ENCODE data around the gene ISX. TPM values are rescaled to one million over a fixed set of nuclear protein-coding genes. Genes with fewer than 3 reads are reported as not detected.
A peak's percentile ranks its signal among the peaks of the same experiment; 100 is the strongest.

Gene ISX
- not detected in 2 replicates for total RNA-seq

DNA sequence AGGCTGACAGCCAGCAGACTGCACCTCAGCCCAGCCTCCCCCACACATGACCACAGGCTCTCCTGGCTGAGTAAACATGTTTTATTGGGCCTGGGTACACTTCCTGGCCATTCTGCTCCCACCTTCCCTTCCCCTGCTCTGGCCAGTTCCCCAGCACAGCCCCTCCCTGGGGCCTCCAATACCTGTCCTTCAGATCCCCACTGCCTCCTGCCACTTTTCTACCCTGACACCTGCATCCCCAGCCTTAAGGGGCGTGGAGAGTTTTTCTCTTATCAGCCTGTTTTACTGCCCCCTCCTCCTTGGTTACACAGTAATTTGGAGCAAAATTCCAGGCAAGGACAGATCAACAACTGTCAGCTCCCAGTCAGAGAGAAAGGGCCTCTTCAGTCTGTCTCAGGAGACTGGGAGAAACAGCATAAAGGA is at the start of gene ISX:
Gene ISX (plus strand): TSS at position 363 of the 423 bp plus-strand sequence. CDS start 930 bp downstream, outside the sequence.
- TF ChIP-seq, protein P1, sequence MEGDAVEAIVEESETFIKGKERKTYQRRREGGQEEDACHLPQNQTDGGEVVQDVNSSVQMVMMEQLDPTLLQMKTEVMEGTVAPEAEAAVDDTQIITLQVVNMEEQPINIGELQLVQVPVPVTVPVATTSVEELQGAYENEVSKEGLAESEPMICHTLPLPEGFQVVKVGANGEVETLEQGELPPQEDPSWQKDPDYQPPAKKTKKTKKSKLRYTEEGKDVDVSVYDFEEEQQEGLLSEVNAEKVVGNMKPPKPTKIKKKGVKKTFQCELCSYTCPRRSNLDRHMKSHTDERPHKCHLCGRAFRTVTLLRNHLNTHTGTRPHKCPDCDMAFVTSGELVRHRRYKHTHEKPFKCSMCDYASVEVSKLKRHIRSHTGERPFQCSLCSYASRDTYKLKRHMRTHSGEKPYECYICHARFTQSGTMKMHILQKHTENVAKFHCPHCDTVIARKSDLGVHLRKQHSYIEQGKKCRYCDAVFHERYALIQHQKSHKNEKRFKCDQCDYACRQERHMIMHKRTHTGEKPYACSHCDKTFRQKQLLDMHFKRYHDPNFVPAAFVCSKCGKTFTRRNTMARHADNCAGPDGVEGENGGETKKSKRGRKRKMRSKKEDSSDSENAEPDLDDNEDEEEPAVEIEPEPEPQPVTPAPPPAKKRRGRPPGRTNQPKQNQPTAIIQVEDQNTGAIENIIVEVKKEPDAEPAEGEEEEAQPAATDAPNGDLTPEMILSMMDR (IDR thresholded peaks at IDR 0.05; ENCODE audit: insufficient read depth, low read depth, low read length): no peak
- H3K4me3 ChIP-seq (ENCODE audit: low read depth, low read length): no peak within 1 kb of the TSS
- no peak for DNase-seq (ENCODE audit: low read depth)

DNA sequence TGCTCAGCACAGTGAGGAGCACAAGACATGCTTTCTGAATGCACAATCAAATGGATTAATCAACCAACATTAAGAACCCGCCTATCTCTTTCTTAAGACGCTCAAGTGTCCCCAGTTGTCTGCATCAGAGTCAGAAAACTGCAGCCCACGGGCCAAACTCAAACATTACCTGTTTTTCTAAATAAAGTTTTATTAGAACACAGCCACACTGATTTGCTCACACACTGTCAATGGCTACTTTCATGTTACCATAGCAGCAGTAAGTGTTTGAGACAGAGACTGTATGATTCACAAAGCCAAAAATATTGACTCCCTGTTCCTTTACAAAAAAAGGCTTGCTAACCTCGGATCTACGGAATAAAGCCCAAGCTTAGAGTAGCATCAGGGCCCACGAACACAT is 49.0 kb upstream of the ISX start:
- H3K4me3 ChIP-seq (ENCODE audit: low read depth, low read length): no peak overlapping the region
- TF ChIP-seq, protein P1 (IDR thresholded peaks at IDR 0.05; ENCODE audit: insufficient read depth, low read depth, low read length): no peak
- no peak for DNase-seq (ENCODE audit: low read depth)

DNA sequence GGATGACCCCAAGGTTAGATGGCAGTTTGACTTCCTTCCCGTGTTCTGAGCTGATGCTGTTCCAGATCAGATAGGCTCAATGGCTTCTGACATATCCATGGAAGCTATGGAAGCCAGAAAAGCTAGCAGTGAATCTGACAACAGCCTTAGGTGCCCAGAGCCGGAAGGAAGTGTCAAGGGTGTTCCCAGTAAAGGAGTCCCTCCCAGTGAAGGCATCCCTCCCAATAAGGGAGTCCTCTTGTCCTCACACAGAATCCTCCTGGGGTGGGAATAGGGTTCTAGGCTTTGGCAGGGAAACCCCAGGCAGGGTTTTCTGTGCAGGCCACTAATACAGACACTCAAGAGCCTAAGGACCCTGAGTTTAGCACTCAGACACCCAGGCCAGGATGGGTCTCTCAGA is 47.0 kb upstream of the ISX start:
- DNase-seq (ENCODE audit: low read depth): no peak
- TF ChIP-seq, protein P1 (IDR thresholded peaks at IDR 0.05; ENCODE audit: insufficient read depth, low read depth, low read length): no peak
- no peak overlapping the region for H3K4me3 ChIP-seq (ENCODE audit: low read depth, low read length)

DNA sequence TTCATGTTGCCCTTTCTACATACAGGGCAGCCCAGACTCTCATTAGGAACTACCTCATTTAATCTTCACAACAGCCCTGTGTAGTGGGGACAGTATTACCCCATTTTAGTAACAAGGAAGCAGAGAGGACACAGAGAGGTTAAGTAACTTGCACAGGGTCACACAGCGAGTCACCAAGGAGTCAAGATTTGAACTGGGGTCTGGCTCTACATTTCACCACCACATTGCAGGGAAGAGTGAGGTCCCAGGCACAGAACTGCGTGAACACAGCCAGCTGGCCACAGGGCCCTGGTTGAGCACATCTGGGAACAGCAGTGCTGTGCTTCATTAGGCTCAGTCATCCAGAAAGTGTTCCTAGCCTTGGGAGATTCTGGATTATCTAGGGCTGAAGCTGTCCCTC is 45.4 kb upstream of the ISX start:
- DNase-seq (ENCODE audit: low read depth): no peak
- TF ChIP-seq, protein P1 (IDR thresholded peaks at IDR 0.05; ENCODE audit: insufficient read depth, low read depth, low read length): no peak
- no peak overlapping the region for H3K4me3 ChIP-seq (ENCODE audit: low read depth, low read length)

DNA sequence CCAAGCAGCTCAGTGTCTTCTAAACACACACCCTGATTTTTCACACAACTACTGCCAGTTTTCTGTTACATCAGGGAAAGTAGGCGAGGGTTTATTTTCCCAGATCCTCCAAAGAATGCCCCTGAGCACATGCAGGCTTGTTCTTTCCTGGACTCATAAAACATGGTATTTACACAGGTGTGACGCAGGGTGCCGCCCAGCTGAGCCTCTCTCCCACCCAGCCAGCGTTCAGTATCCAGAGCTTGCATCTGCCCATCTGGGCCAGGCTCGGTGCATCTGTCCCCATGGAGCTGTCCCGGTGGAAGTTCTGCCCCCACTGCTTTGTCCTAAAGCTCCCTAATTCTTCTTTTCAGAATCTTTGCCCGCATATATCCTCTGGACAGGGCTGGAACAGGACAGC is 44.8 kb upstream of the ISX start:
- no peak for DNase-seq (ENCODE audit: low read depth)
- H3K4me3 ChIP-seq (ENCODE audit: low read depth, low read length): no peak overlapping the region
- TF ChIP-seq, protein P1 (IDR thresholded peaks at IDR 0.05; ENCODE audit: insufficient read depth, low read depth, low read length): no peak

DNA sequence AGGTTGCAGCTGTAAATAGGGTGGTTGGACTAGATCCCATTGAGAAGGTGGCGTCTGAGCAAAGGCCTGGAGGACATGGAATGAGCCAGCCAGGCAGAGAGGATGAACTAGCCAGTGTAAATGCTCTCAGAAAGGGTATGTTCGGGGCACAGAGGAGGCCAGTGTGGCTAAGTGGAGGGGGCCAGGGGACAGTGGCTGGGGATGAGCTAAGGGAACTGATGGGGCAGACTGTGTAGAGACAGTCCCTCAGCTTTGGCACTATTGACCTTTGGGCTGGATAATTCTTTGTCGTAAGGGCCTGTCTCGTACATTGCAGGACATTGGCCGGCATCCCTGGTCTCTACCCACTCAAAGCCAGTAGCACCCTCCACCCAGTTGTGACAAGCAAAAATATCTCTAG is 43.7 kb upstream of the ISX start:
- DNase-seq (ENCODE audit: low read depth): no peak
- no peak overlapping the region for H3K4me3 ChIP-seq (ENCODE audit: low read depth, low read length)
- TF ChIP-seq, protein P1 (IDR thresholded peaks at IDR 0.05; ENCODE audit: insufficient read depth, low read depth, low read length): no peak

DNA sequence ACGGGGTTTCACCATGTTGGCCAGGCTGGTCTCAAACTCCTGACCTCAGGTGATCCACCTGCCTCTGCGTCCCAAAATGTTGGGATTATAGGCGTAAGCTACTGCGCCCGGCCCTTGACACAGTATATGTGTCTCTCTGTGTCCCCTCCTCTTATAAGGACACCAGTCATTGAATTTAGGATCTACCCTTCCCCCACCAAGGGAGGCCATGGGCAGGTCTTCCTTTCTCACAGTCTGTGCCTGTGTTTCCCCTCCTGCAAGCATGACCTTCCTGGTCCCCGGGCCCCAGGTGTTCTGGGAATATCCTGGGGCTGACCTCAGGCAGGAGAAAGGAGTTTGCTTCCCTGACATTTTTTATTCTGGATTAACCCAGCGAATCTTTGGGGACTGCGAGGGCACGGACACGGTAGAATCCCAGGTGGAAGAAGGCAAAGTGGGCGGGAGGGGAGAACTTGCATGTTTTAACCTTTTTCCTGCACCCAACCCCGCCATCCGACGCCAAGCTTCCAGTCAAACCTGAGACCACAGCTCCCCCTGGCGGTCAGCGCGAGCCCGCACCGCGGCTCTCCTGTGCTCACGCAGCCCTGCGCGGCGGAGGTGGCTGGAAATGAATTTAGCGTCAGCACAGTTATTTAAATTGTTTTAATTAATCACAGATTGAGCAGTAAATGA is 42.1 kb upstream of the ISX start:
- DNase-seq (ENCODE audit: low read depth): peak; percentile 8
- no peak overlapping the region for H3K4me3 ChIP-seq (ENCODE audit: low read depth, low read length)
- TF ChIP-seq, protein P1 (IDR thresholded peaks at IDR 0.05; ENCODE audit: insufficient read depth, low read depth, low read length): peak; percentile 60

All from fibroblast of villous mesenchyme (primary cell).